SIG-M5 treated with dmso at 0.1 percent for 504 hours (cell line): ENCODE results near the gene ESAM.
A peak's percentile ranks its signal among the peaks of the same experiment; 100 is the strongest.

ENCODE experiments used
- DNase-seq: peaks from one replicate; lab custom pipeline; 2025; ENCODE audit not compliant: unreplicated experiment; lab: John Stamatoyannopoulos, UW

ESAM gene, protein sequence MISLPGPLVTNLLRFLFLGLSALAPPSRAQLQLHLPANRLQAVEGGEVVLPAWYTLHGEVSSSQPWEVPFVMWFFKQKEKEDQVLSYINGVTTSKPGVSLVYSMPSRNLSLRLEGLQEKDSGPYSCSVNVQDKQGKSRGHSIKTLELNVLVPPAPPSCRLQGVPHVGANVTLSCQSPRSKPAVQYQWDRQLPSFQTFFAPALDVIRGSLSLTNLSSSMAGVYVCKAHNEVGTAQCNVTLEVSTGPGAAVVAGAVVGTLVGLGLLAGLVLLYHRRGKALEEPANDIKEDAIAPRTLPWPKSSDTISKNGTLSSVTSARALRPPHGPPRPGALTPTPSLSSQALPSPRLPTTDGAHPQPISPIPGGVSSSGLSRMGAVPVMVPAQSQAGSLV

DNA sequence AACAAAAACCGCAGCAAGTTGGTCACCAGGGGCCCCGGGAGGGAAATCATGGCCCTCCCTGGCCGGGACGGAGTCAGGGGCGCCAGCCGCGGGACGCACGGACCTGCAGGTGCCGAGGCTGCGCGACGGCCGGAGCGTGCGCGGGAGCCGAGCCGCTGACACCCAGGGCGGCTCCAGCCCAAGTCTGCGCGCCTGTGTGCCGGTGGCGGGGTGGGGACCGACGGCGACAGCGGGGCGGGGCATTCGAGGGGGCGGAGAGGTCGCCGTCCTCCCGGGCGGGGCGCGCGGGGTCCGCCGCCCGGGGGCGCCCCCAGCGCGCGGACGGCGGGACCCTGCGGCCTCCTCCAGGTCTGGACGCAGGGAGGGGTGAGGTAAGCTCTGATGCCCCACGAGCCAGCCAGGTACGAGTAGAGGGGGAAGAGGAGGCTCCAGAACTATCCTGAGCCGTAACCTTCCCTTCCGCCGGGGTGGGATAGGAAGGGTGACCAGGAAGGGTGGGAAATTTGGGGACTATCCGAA, at the start of gene ESAM:
TSS of gene ESAM (minus strand) at position 186 of the 519 bp plus-strand sequence. CDS start at position 50, 136 bp downstream.
- DNase-seq: no peak

DNA sequence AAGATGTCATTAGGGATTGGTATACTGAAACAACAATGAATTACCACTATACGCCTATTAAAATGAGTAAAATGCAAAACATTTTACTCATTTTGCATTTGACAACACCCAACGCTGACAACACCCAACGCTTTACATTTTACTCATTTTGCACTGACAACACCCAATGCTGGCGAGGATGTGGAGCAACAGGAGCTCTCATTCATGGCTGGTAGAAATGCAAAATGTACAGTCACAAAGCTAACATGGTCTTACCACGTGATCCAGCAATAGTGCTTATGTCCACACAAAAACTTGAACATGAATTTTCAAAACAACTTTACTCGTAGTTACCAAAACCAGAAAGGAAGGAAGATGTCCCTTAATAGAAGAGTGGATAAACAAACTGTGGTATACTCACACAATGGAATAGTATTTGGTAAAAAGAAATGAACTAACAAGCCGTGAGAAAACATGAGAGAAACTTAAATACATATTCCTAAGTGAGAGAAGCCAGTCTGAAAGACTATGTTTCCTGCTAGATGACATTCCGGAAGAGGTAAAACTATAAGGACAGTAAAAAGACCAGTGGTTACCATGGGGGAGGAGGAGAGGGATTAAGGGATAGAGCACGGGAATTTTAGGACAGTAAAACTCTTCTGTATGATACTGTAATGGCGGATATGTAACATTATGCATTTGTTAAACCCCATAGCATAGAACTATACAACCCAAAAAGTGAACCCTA, 49.5 kb upstream of the ESAM start:
- DNase-seq: no peak

DNA sequence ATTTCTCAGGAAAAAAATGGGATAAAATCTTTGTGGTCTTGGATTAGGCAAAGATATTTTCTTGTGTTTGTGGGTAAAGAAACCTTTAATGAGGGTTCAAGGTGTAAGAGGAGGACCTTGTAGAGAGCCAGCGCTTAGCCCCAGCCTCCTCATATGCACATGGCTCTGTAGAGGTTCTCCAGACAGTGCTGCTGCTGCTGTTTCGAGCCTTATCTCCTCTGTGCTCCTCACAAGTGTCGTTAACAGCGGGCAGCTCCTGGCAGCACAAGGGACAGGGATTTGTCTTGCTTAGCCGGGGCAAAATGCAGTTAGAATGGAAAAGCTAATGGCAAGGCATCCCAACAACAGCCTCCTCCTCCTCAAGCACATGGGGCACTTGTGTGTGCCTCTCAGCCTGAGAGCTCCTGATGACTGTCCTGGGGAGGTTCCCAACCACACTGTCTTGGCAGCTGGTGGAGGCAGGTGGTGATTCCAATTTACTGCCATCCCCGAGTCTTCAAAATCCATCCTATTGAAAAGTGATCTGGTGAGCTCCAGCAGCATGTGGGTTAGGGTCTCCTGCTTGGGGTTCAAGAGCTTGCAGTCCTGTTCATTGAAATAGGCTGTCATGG, 45.7 kb upstream of the ESAM start:
- no peak for DNase-seq

DNA sequence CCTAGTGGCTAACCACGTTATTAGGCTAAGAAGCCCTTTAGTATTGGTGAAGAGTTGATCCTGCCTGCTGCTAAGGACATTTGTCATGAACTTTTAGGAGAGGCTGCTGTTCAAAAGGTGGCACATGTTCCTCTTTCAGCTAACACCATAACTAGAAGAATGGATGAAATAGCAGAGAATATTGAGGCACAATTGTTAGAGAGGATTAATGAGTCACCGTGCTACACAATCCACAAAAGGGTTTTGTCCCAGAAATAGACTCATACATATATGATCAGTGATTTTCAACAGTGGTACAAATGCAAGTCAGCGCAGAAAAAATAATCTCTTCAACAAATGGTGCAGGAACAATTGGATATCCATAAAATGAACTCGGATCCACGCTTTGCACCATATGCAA, 45.1 kb upstream of the ESAM start:
- no peak for DNase-seq

DNA sequence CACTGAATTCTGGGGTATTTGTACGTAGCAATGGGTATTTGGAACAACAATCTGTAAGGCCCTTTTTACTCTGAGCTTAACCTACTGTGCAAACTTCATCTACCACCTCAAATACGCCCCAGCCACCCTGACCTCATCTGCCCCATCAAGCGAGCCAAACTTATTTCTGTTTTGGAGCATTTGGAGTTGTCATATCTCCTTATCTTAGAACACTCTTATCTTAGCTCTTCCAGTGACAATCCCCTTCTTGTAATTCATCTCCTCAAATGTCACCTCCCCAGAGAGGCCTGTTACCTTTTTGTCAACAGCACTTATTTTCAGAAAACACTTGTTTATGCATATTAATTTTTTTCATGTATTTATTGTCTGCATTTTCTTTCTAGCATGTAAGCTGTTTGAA, 42.8 kb upstream of the ESAM start:
- no peak for DNase-seq

DNA sequence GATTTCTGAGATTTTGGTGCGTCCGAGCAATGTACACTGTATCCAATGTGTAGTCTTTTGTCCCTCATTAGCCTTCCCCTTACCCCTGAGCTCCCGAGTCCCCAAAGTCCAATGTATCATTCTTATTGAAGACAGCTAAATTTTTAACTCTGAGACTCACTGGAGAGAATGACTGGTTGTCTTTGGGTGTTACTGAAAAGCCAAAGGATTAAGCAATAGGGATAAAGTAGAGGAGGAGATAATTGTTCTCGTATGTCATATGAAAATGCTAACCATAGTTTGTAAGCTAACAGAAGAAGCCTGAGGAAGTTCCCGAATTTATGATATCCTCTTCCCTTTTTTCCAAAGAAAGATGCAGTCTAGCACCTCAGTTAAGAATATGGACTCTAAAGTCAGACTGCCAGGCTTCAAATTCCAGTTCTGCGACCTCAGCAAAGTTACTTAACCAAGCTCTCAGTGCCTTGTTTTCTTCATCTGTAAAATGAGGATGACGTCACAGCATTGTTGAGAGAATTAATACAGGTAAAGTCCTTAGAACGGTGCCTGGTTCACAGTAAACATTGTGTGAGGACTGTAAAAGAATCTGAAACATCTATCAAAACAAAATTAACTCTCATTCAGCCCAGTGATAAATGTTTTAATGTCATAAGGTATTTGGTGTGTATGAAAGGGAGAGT, 39.7 kb upstream of the ESAM start:
- no peak for DNase-seq

DNA sequence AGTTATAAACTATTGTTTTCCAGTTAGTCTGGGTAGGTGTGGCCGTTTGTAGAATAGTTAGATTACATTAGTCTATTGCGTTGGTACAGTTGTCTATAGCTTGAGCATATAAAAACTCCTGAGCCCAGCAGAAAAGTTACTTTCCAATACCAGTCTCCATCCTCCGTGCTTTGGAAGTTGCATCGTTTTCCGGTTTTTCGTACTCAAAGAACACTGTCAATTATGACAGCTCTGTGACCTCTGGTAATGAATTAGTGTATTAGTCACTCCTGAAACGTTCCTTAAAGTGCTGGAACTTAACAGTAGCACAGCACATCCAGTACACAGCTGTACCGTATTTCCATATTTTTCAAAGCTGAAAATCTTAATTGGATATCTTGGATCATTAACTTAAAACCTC, 38.9 kb upstream of the ESAM start:
- no peak for DNase-seq

DNA sequence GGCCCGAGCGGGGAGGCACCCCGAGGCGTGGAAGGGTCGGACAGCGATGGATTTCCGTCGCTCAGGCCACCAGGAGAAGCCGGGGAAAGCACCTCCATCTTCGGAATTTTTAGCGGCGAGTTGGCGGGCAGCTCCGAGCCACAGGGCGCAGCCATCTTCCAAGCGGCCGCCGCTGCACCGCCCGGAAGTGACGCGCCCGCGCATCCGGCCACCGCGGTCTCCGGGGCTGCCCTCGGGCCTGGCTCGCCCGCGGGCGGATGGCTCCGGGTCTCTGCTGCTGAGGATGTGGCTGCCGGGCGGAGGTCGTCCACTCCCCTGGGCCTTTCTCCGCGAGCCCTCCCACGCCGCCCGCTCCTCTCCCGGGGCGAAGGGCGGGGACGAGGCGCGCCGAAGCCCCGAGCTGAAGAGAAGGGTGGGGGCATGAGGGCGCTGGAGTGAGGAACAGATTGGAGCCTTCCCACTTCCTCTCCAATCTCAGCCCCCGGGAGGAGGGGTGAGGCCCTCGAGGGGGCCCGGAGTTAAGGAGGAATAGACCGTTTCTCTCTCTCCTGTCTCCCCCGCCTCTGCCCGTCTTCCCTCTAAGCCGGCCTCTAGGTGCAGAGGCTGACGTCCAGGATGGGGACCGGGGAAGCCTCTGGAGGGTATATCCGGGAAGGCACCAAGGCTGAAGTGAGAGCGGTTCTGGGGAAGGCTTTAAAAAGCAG, 38.3 kb upstream of the ESAM start, which contains the start of gene MSANTD2:
TSS of gene MSANTD2 (minus strand) at position 181 of the 704 bp plus-strand sequence. CDS start at position 155, 26 bp downstream.
- DNase-seq: peak; percentile 49

DNA sequence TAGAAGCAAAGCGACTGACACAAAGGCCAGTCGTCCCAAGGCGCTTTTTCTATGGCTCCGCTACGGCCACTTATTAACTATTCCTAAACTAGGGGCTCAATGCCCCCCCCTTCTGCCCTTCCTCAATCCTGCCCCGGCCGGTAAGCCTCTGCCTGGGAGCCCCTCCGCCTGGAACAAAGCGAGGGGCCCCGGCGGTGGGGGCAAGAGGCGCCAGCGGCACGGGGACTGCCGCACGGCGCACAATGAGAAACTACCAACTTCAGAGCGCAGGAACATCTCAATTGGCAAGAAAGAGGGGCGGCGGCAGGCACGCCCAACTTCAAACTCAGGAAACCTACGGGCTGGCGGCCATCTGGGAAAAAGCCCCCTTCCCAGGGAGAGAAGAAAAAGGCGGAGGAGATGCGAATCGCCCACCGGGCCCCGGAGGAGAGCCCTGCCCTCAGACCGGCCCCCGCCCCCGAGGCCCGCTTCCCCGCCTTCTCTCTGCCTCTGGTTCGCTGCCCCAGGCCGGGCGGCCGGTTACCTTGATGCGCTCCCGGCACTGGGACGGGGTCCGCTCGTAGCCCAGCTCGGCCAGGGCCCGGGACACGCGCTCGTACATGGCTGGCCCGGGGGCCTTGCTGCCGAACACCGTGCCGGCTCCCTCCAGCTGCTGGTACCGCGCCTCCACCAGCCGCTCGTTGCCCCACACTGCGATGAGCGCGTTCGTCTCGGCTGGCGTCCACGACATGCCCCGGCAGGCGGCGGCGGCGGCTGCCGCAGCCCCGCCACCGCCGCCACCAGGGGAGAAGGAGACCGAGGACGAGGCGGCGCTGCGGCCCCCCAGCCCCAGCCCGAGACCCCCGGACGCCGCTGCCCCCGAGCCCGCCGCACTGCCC, 37.5 kb upstream of the ESAM start:
- DNase-seq: peak; percentile 26

DNA sequence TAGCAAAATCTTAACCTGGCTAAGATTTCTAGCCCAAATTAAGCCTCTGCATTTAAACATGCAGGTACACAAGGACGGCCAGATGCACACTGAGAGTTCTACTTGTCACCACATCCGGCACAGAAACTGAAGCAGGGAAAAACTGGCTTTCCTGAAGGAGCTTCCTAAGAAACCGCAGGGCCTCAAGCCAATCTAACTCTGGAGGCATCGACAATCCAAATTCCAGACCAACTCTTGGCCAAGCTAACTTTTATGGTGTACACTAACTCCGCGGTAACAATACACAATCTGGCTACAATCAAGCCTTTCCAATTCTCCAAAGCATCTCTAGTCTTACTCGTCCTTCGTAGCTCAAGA, 36.9 kb upstream of the ESAM start:
- no peak for DNase-seq

DNA sequence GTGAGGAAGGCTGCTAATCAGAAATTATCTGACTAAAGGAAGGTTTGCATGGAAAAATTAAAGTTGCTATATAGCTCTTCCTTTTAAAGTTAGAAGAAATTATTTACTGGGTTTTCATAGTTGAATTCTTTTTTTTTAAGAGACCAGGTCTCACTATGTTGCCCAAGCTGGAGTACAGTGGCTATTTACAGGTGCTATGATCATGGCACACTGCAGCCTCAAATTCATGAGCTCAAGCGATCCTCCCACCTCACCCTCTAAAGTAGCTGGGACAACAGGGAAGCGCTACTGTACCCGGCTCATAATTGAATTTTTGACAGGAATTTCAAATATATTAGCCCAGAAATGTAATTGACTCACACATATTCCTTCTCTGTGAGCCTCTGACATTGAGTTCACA, 34.2 kb upstream of the ESAM start:
- no peak for DNase-seq

DNA sequence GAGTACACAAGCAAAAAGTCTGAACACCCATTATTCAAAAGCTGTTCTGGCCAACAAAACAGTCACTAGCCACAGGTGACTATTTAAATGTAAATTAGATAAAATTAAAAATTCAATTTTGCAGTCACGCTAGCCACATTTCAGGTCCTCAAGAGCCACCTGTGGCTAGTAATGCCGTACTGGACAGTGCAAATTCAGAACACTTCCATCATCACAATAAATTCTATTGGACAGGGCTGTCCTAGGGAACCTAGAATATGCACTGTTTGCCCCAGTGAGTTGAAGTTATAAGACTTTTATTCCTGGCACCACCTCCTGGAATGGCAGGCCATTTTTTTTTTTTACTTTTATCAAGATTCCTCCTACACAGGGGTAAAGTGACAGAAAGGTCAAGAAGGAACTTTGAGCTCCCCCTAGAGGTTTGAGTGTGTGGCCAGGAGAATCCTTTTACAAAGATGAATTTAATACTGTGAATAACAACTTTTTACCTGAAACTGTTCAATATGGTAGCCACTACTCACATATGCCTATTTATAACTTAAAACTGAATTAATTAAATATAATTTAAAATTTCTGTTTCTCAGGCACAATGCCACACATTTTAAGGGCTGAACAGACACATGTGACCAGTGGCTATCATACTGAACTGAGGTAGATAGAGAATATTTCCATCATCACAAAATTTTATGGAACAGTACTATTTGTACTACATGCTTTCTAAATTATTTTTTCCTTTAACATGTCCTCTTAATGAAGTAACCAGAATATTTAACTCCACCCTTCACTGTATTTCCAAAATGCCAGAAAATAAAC, 31.6 kb upstream of the ESAM start:
- DNase-seq: peak; percentile 46

DNA sequence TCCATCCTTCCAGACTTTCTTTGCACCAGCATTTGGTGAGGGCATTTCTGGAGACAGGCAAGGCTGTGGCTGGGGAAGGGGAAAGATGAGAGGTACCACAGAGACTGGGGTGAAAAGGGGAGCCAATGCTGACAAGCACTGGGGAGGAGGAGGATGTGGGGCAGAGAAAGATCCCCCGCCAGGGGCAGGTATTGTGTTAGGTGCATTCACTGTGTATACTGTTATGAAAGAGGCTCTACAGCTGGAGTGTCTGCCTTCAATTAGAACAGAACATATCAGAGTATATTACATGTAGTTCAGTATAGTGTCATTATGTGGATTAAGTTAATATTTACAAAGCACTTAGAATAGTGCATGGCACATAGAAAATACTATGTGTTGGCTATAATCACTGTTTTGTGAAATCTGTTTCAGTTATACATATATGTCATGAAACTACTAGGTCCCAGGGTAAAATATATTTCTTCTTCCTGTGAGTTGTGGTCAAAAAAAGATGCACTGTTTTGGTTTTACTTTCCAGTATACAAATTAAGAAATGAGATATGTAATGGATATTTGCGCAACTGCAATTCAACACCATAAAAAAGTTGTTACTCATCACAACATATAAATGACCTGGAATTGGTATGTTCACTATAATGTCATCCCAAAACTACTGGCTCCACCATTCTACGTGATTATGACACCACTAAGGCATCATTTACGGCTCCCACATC, 29.7 kb upstream of the ESAM start:
- no peak for DNase-seq

DNA sequence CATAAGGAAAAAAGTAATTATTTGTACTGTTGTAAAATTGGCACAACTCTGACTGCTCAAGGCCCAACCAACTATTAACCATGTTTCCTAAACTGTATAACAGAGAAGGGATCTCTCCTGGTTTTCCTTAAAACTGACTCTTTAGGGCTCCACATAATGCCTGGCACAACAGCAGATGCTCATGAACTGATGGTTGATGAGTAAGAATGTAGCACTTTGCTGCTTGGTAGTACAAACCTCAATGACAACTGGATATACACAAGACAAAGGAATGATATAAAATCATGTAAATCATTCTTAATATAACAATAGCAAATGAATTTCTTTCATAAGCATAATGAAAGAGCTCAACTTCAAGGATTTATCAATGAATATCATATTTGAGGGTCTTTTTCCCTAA, 26.4 kb upstream of the ESAM start:
- DNase-seq: no peak

DNA sequence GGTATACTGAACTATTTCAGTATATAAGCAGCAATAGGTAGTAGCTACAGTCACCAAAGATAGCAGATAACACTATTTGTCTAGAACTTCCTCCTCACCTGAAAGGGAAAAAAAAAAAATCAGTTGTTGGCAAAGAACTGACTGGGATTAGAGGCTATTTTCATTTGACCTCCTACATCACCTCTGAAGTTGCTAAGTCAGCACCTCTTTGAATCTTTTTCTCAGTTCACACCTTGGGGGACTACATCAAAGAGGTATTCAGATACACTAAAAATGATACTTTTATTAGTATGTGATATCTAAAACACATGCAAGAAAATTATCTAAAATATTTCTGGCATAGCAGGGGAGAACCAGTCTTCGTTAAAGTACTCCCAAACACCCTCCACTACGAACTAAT, 22.0 kb upstream of the ESAM start:
- no peak for DNase-seq

DNA sequence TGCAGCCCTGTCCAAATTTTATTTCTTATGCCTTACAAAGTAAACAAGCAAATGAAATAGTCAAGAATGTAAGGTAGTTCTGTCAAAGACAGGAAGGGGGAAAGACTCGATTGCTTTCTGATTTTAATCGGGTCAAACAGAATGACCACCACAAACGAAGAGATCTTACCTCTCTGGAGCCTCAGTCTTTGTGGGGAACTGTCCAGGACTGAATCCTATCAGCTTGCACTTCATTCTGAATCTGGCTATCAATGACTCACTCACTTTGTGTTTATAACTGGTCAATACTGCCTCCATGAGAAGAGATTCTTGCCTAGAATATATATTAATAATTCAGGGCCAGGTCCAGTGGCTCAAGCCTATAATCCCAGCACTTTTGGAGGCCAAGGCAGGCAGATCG, 20.9 kb upstream of the ESAM start:
- no peak for DNase-seq

DNA sequence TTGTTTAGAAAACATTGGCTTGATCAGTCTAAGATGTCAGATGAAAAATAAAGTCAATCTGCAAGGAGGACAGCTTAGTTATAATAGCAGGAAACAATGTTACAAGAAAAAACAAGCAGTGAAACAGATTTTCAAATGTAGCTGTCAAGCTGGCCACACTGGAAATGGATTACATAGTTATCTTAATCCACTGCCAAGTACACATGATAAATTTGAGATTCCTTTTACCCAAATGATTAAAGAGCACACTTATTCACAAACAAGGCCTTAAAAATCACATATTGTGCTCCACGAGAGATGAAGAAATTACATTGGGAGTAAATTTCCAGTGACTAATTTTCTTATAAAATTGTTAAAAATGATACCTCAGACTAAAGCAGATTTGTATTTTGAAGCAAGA, 17.5 kb upstream of the ESAM start:
- no peak for DNase-seq

DNA sequence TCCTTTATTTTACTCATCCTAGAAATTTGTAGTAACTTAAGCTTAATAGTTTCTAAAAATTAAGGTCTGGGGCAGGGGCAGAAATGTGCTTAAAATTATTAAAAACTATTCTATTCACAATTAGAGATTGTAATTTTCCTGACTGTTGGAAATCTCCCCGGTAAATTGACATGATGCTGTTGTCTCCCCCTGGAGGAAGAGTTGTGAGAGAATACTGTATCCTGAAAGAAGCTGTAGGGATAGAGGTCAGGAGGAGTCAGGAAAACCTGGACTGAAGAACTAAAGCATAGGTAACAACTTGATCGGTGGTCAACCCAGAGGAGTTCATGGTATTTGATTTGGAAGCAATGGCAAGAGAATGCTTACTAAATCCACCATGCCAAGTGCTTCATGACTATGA, 16.2 kb upstream of the ESAM start:
- DNase-seq: no peak
